DMS153 treated with DMSO at 0.1 percent for 48 hours (cell line): ENCODE data around the gene GRIN2C.

Experiments used
- DNase-seq: peaks from one replicate; lab custom pipeline; 2025; ENCODE audit not compliant: unreplicated experiment; lab: John Stamatoyannopoulos, UW

GRIN2C gene

GRCh38 chr17:74822939-74823367, 36.7 kb downstream of the GRIN2C start:
- no peak for DNase-seq

GRCh38 chr17:74822335-74822938, 37.2 kb downstream of the GRIN2C start:
- DNase-seq: no peak

- DNase-seq: no peak
Measured at GRCh38 chr17:74821655-74822334, 37.9 kb downstream of the GRIN2C start.

DNA sequence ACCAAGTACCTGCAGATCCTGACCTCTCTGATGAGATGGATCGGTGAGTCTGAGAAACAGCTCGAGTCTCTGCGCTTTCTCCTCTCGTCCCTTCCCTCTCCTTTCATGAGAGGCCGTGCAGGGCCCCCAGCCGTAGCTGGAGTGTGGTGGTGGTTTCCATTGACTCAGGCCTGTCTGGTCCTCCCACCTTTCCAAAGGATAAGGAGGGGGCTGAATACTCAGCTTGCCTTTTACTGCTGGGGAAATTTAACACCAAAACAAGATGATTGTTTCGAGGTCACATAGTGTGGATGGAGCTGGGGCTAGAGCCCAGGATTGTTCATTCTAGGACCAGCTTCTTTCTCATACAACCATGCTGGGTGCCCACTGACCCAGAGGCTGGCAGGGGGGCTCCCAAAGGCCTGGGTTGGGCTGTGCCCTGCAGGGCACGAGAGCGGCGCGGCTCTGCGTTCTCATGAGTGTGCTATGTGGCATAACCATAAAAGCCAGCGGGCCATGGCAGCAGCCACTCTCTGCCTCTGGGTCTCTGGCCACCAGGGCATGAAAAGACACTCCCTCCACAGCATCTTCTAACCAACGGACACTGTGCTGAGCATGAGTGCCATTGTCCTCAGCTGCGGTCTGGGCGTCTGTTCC, 39.8 kb downstream of the GRIN2C start:
- no peak for DNase-seq

DNA sequence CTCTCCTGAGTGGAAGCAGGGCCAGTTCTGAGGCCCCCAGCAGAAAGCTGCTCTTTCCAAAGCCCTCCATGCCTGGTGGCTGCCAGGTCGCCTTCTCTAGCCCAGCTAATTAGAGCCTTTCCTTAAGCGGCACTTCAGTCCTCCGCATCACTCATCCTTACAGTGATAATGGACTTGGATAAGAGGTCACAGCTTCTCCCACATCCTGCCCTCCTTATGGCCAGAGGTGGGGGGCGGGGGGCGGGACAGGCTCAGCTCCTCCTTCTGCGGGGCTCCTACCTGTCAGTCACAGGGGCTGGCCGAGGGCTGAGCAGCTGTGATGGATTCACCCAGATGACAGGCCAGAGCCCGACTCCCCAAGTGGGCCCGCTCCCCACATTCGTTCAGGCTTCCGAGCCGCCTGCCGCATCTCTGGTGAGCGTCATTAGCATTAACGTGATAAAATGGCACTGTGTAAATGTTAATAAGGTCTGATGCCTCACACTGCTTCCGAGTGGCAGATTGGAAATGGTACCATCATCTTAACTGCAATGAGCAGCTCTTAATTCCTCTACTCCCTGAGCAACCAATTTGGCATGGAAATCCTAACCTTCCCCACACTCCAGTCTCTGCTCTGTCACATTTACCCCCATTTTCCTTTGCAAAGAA, 41.3 kb downstream of the GRIN2C start:
- no peak for DNase-seq

DNA sequence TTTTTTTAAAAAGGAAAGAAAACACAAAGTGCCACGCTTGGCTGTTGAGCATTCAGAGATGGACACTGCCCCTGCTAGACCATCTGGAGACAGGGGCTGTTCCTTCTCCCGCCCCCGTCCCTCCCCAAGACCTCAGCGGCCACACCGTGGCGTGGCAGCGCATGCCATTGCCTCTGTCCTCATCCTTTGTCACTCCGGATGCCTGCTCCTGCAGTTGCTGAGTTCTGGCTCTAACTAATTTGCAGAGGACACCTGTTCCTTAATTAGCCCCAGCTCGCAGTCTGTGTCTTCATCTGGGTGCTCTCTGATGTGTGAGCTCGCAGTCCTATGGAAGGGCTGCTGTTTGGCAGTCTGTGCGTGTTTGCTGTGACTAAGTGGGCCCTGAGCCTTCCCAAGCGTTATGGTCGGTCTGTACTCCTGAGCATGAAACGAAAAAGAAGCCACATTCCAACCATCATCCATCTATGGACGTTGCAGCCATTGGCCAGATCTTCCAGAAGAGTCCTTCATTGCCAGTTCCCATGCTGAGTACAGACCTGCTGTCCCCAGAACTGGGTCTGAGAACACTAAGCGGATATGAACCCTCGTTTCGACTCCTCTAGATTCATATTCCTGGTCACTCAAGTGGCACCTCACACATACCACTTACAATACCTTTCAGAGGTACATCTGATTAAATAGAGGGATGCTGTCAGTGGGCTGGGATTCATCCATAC, 42.6 kb downstream of the GRIN2C start:
- no peak for DNase-seq

GRCh38 chr17:74815550-74816370, 43.9 kb downstream of the GRIN2C start:
- no peak for DNase-seq

DNA sequence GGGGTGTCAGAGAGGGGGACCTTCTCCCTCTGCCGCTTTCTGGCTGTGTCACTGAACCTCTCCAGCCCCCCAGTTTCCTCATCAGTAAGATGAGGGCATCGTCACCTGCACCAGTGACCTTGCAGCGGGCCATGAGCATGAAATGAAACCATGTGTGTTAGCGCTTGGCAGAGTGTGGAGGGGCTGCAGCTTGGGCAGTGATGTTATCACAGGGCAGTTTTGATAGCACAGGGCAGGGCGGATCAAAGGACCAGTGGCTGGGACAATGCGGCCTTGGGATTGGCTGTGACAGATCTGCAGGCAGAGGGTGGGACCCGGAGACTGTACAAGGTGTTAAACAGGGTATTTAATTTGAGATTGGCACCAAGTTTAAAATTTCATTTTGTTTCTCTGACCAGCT, 44.6 kb downstream of the GRIN2C start:
- DNase-seq: no peak

GRCh38 chr17:74814453-74814852, 45.2 kb downstream of the GRIN2C start:
- DNase-seq: no peak

GRCh38 chr17:74812109-74813009, 47.3 kb downstream of the GRIN2C start:
- DNase-seq: no peak

GRCh38 chr17:74810699-74811485, 48.8 kb downstream of the GRIN2C start:
- no peak for DNase-seq

- no peak for DNase-seq
Measured at GRCh38 chr17:74808714-74809430, 50.8 kb downstream of the GRIN2C start.

DNA sequence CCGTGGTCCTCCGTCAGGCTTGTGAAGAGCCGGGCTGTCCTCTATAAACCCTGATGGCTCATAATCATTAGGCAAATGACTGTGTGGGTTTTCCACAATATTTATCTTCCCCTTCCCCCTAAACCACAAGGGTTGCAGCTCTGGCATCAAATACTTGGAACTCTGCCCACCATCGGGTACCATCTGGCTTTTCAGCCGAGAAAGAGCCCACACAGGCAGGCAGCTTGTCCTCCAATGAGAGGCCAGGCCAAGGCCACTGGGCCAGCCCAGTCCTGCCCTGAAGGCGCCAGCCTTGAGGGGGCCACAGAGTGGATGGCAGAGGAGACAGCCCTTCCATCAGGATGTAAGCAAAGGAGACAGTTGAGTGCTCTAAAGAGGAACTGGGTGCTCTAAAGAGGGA, 51.8 kb downstream of the GRIN2C start:
- DNase-seq: peak; percentile 55

GRCh38 chr17:74807441-74807840, 52.2 kb downstream of the GRIN2C start:
- no peak for DNase-seq

DNA sequence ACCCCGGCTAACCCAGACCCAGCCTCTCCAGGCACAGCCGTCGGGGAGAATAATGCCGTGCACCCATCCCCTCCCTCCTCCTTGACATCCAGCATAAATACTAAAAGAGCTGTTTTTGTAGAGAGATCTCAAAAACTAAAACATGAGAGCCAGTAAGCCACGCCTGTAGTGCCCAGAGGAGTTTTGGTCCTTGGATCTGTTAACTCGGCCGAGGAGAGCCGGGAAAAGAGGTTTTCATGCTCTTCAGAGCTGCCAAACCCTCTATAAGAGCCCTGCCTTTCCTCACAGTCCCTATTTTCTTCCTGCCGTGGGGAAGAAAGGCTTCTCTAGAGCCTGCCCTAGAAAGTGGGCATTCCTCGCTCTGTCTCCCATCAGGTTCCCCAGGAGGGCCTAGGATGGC, 53.4 kb downstream of the GRIN2C start:
- DNase-seq: no peak

DNA sequence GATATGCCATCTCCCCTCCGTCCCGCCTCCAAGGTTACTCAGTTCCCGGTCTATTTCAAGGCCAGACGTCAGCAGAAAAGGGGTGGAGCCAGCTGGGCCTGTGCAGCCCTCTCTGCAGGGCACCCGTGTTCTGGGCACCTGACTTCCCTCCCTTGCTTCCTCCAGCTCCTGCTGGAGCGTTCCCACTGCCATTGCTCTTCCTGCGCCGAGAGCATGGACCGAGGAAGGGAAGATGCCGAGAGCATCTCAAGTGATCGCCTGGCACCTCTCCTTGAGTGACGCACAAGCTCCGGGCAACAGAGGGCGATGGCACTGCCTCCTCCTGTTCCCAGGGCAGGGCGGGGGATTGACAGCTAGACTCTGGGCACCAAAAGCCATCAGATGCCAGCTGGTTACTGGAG, 54.1 kb downstream of the GRIN2C start:
- DNase-seq: no peak

DNA sequence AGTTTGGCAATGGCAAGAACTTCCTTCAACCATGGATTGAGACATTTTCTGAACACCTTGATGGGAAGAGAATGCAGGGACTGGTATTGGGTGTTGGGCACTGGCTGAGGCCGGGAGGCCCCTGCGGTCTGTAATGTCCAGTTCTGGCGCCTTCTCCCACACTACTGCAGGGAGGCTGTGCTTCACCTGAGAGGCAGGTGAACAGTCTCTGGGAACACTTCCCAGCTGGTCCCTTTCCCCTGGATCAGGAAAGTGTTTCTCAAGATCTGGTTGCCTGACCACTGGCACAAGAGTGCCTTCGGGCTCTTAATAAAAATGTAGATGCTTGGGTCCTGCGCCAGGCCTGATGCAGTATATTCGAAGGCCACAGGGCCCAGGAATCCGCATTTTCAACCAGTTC, 55.0 kb downstream of the GRIN2C start:
- no peak for DNase-seq

DNA sequence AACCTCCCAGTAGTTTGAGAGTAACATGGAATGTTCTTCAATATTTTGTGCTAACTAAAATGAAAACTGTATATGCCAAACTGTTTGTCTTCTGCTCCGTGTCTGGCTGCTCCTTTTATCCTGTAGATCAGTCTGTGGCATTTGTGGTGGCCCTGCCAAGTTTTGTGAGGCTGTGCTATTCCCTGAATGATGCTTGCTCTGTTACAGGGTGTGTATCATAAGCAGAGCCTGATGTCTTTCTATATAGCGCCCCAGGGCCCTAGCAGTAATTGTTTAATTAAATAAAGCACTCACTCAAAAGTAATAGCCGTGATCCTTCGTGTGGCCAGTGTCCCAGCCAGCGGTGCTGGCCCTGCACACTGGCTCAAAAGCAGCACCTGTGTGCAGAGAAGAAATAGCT, 55.7 kb downstream of the GRIN2C start:
- DNase-seq: no peak
